ENCODE measurements around the gene USF2. TPM values are rescaled to one million over a fixed set of nuclear protein-coding genes. Genes with fewer than 3 reads are reported as not detected.

Gene USF2
- total and polyA plus RNA-seq, 10 of the 15 experiments (the other 5 are each of a cell fraction or from before 2014, with no cell fraction given), result 0.56 to 157 (median 65.5) TPM

GRCh38 chr19:35290381-35291127 lies 21.8 kb downstream of the USF2 start:
- intact Hi-C loops (cut with micrococcal nuclease; ENCODE audit: unreplicated experiment) (no loop called here), in situ Hi-C loops (cut with MboI) (no loop called here)
- POLR2A ChIA-PET, result no interaction called here
- no peaks in the 10 kb centered on the region for H3K9me3 ChIP-seq (replicated peaks; ENCODE audit: control insufficient read depth, insufficient read depth, low read length)
- no peak overlapping the region for H3K4me3 ChIP-seq
- ATAC-seq, result no peak
- no peak overlapping the region for H3K4me2 ChIP-seq (ENCODE audit: control insufficient read depth, insufficient read depth)
- BruUV-seq (replicated peaks), result no TSS peak
- H3K4me1 ChIP-seq (ENCODE audit: control insufficient read depth, insufficient read depth, low read length), result peaks cover 1% of the 10 kb centered on the region
- no peak overlapping the region for H2AFZ ChIP-seq (ENCODE audit: control insufficient read depth, low read depth, low read length)
- H3K36me3 ChIP-seq (ENCODE audit: control insufficient read depth in 2 of 2, insufficient read depth in 2 of 2, low read length in 1 of 2), result no peaks in the 10 kb centered on the region
- H3K27ac ChIP-seq (ENCODE audit: control insufficient read depth, insufficient read depth), result no peak overlapping the region
- CTCF ChIA-PET, result no interaction called here
- no peaks in the 10 kb centered on the region for H3K79me2 ChIP-seq (ENCODE audit: control insufficient read depth, insufficient read depth, low read length)
- no peak overlapping the region for H3K9ac ChIP-seq (ENCODE audit: control insufficient read depth, insufficient read depth, low read length)
- SMC1A ChIA-PET (ENCODE audit: uncharacterized antibody, unreplicated experiment), result no interaction called here
- WGBS (ENCODE audit: insufficient coverage, insufficient replicate concordance, low lambda C conversion rate, missing lambda C conversion rate), result 60% methylated on average over 15 of the region's 20 CpGs
- H4K20me1 ChIP-seq (ENCODE audit: control insufficient read depth, insufficient read depth), result no peaks in the 10 kb centered on the region
- no peak for DNase-seq (ENCODE audit: low read depth, low spot score)
- RAD21 ChIA-PET (ENCODE audit: unreplicated experiment), result no interaction called here
- FAIRE-seq, result no peak
- H3K27me3 ChIP-seq (replicated peaks in 1 of 2; ENCODE audit: control insufficient read depth in 2 of 2, insufficient read depth in 2 of 2, low read length in 1 of 2), result no peaks in the 10 kb centered on the region; a peak in 1 of 4 replicates
- no peak for TF ChIP-seq BCL11A (IDR thresholded peaks at IDR 0.05; ENCODE audit: low read depth, low read length)
- no peak for TF ChIP-seq CHD4 (IDR thresholded peaks at IDR 0.05)
- no peak for TF ChIP-seq PAX8 (IDR thresholded peaks at IDR 0.05)
- TF ChIP-seq TAF1 (IDR thresholded peaks at IDR 0.05; ENCODE audit: borderline replicate concordance, low read depth, low read length), result no peak
- no peak for TF ChIP-seq ZNF274 (IDR thresholded peaks at IDR 0.05; ENCODE audit: insufficient read depth, insufficient read length)
- TF ChIP-seq GABPA (IDR thresholded peaks at IDR 0.05; ENCODE audit: low read depth), result no peak
- no peak for TF ChIP-seq SPI1 (IDR thresholded peaks at IDR 0.05; ENCODE audit: borderline replicate concordance, insufficient read depth, low read depth, low read length)
- TF ChIP-seq NKRF (conservative IDR thresholded peaks at IDR 0.05), result no peak
- TF ChIP-seq RELB (IDR thresholded peaks at IDR 0.05; ENCODE audit: low read depth), result no peak
- TF ChIP-seq ZSCAN29 (IDR thresholded peaks at IDR 0.05), result no peak
- TF ChIP-seq BACH1 (IDR thresholded peaks at IDR 0.05; ENCODE audit: borderline replicate concordance), result no peak
- TF ChIP-seq MLLT1 (IDR thresholded peaks at IDR 0.05), result no peak
- no peak for TF ChIP-seq PKNOX1 (IDR thresholded peaks at IDR 0.05)
- TF ChIP-seq MTA2 (IDR thresholded peaks at IDR 0.05; ENCODE audit: low read depth), result no peak
- no peak for TF ChIP-seq CEBPZ (IDR thresholded peaks at IDR 0.05; ENCODE audit: low read depth, low read length)
